Upper lobe of left lung (tissue), 4 donors: Measurements from ENCODE around the gene IFTAP.

Experiments
- POLR2AphosphoS5 ChIP-seq, 2 donors: sonication (generic); formaldehyde crosslinking; IDR thresholded peaks; one replicate each; pipeline ENCODE4 v1.5.1; 2017; ENCODE audit warnings: antibody characterized with exemption in 2 of 2
- TF ChIP-seq, protein P1 (sequence below), 6 experiments: fragments of 450-650 bp in 4 of 6; fragments of 200-600 bp in 2 of 6; sonication (generic) in 2 of 6; IDR thresholded peaks; one replicate each; pipeline ENCODE4 v1.5.1; 2016 to 2019; ENCODE audit warnings: antibody characterized with exemption in 6 of 6

- no peak for TF ChIP-seq POLR2AphosphoS5 (IDR thresholded peaks at IDR 0.05)
- TF ChIP-seq, protein P1, sequence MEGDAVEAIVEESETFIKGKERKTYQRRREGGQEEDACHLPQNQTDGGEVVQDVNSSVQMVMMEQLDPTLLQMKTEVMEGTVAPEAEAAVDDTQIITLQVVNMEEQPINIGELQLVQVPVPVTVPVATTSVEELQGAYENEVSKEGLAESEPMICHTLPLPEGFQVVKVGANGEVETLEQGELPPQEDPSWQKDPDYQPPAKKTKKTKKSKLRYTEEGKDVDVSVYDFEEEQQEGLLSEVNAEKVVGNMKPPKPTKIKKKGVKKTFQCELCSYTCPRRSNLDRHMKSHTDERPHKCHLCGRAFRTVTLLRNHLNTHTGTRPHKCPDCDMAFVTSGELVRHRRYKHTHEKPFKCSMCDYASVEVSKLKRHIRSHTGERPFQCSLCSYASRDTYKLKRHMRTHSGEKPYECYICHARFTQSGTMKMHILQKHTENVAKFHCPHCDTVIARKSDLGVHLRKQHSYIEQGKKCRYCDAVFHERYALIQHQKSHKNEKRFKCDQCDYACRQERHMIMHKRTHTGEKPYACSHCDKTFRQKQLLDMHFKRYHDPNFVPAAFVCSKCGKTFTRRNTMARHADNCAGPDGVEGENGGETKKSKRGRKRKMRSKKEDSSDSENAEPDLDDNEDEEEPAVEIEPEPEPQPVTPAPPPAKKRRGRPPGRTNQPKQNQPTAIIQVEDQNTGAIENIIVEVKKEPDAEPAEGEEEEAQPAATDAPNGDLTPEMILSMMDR (IDR thresholded peaks at IDR 0.05): no peak
Measured at GRCh38 chr11:36590513-36590912, 3.8 kb upstream of the IFTAP start.
